IgD-negative memory B cell (primary cell): ENCODE results near the gene CFAP70. TPM values are rescaled to one million over a fixed set of nuclear protein-coding genes. Genes with fewer than 3 reads are reported as not detected.
"Not testable (repeated sequence)": the region's sequence is repeated elsewhere in the genome, so short reads cannot be mapped to it uniquely, and the experiment has no call there.

Experiments used
- H3K27ac Mint-ChIP-seq, 3 donors: one replicate each; pipeline ENCODE4 v1.8.0; 2020 to 2022; ENCODE audit warnings: mild to moderate bottlenecking in 3 of 3, mixed read lengths in 3 of 3, moderate library complexity in 1 of 3
- H3K27me3 Mint-ChIP-seq: one replicate; pipeline ENCODE4 v1.8.0; 2021; ENCODE audit warnings: mixed read lengths
- H3K36me3 Mint-ChIP-seq: one replicate; pipeline ENCODE4 v1.8.0; 2020; ENCODE audit warnings: mild to moderate bottlenecking, mixed read lengths
- H3K4me1 Mint-ChIP-seq, 3 donors: one replicate each; pipeline ENCODE4 v1.8.0; 2020 to 2022; ENCODE audit warnings: mixed read lengths in 3 of 3, mild to moderate bottlenecking in 1 of 3
- H3K4me3 Mint-ChIP-seq, 4 donors: one replicate each; pipeline ENCODE4 v1.8.0; 2020 to 2022; ENCODE audit warnings: mild to moderate bottlenecking in 4 of 4, mixed read lengths in 4 of 4, moderate library complexity in 3 of 4
- H3K9me3 Mint-ChIP-seq, 3 donors: one replicate each; pipeline ENCODE4 v1.8.0; 2020 to 2021; ENCODE audit warnings: mixed read lengths in 3 of 3, mild to moderate bottlenecking in 1 of 3
- polyA plus RNA-seq: library from polyadenylated mRNA; unstranded; fragments of 300-500 nt; fragmentation: Illumina TruSeq; gene quantifications from one replicate; pipeline ENCODE4 v1.2.3, GENCODE V29; 2021

Gene CFAP70
- polyA plus RNA-seq: 0.43 TPM

GRCh38 chr10:73358331-73359279 lies at the start of gene CFAP70:
TSS of gene CFAP70 (minus strand) at chr10:73358864. CDS start at chr10:73354796, 4,068 bp downstream.
- Mint-ChIP-seq H3K4me1 (peaks cover 4 to 12% (median 5%) of the 10 kb centered on the region in 3 donors), H3K4me3 (peak within 1 kb of the TSS; percentile 93 to 99 (median 98)), H3K27me3 (peaks cover 2% of the 10 kb centered on the region), H3K36me3 (peaks cover 1% of the 10 kb centered on the region), H3K27ac (peak within 1 kb of the TSS; percentile 69 to 99 (median 99)), H3K9me3 (peaks cover 0 to 1% (median 0%) of the 10 kb centered on the region in 3 donors)

GRCh38 chr10:73408061-73408460 lies 49.4 kb upstream of the CFAP70 start:
- Mint-ChIP-seq H3K27me3 (no peaks in the 10 kb centered on the region), H3K4me1 (peaks cover 41 to 47% (median 44%) of the 10 kb centered on the region in 3 donors), H3K4me3 (no peak overlapping the region), H3K27ac (no peak overlapping the region), H3K9me3 (no peaks in the 10 kb centered on the region), H3K36me3 (peaks cover 5% of the 10 kb centered on the region)

GRCh38 chr10:73407495-73407894 lies 48.8 kb upstream of the CFAP70 start:
- peaks cover 39 to 42% (median 41%) of the 10 kb centered on the region in 3 donors for H3K4me1 Mint-ChIP-seq
- H3K9me3 Mint-ChIP-seq: no peaks in the 10 kb centered on the region
- H3K4me3 Mint-ChIP-seq: no peak overlapping the region
- no peaks in the 10 kb centered on the region for H3K27me3 Mint-ChIP-seq
- H3K36me3 Mint-ChIP-seq: peaks cover 5% of the 10 kb centered on the region
- no peak overlapping the region for H3K27ac Mint-ChIP-seq

GRCh38 chr10:73406846-73407245 lies 48.2 kb upstream of the CFAP70 start:
- Mint-ChIP-seq H3K27ac (no peak overlapping the region), H3K27me3 (no peaks in the 10 kb centered on the region), H3K9me3 (no peaks in the 10 kb centered on the region), H3K36me3 (peaks cover 5% of the 10 kb centered on the region), H3K4me1 (peaks cover 36 to 37% (median 37%) of the 10 kb centered on the region in 3 donors), H3K4me3 (no peak overlapping the region)

GRCh38 chr10:73405556-73405955 lies 46.9 kb upstream of the CFAP70 start:
- Mint-ChIP-seq H3K4me1 (peaks cover 28 to 32% (median 29%) of the 10 kb centered on the region in 3 donors), H3K27me3 (no peaks in the 10 kb centered on the region), H3K4me3 (no peak overlapping the region), H3K9me3 (no peaks in the 10 kb centered on the region), H3K36me3 (peaks cover 5% of the 10 kb centered on the region), H3K27ac (peak overlapping the region in 1 of 3 donors; percentile 26)

- peaks cover 24 to 26% (median 24%) of the 10 kb centered on the region in 3 donors for H3K4me1 Mint-ChIP-seq
- no peaks in the 10 kb centered on the region for H3K9me3 Mint-ChIP-seq
- H3K4me3 Mint-ChIP-seq: no peak overlapping the region
- H3K27me3 Mint-ChIP-seq: no peaks in the 10 kb centered on the region
- H3K27ac Mint-ChIP-seq: no peak overlapping the region
- H3K36me3 Mint-ChIP-seq: peaks cover 1% of the 10 kb centered on the region
These were observed 46.0 kb upstream of the CFAP70 start for GRCh38 chr10:73404690-73405089.

GRCh38 chr10:73401636-73402035 lies 43.0 kb upstream of the CFAP70 start:
- no peak overlapping the region for H3K4me3 Mint-ChIP-seq
- H3K9me3 Mint-ChIP-seq: no peaks in the 10 kb centered on the region
- H3K27ac Mint-ChIP-seq: no peak overlapping the region
- no peaks in the 10 kb centered on the region for H3K27me3 Mint-ChIP-seq
- no peaks in the 10 kb centered on the region for H3K36me3 Mint-ChIP-seq
- peaks cover 5 to 13% (median 9%) of the 10 kb centered on the region in 3 donors for H3K4me1 Mint-ChIP-seq

GRCh38 chr10:73399063-73399462 lies 40.4 kb upstream of the CFAP70 start:
- Mint-ChIP-seq H3K36me3 (peaks cover 5% of the 10 kb centered on the region), H3K4me3 (no peak overlapping the region), H3K27ac (peak overlapping the region in 1 of 3 donors; percentile 55), H3K4me1 (peaks cover 0 to 6% (median 2%) of the 10 kb centered on the region in 3 donors), H3K9me3 (no peaks in the 10 kb centered on the region), H3K27me3 (no peaks in the 10 kb centered on the region)

GRCh38 chr10:73398024-73398423 lies 39.4 kb upstream of the CFAP70 start:
- Mint-ChIP-seq H3K9me3 (peaks cover 0 to 3% (median 0%) of the 10 kb centered on the region in 3 donors), H3K36me3 (peaks cover 8% of the 10 kb centered on the region), H3K27me3 (no peaks in the 10 kb centered on the region), H3K27ac (no peak overlapping the region), H3K4me1 (peaks cover under 1 to 6% (median 5%) of the 10 kb centered on the region in 3 donors), H3K4me3 (no peak overlapping the region)

- H3K36me3 Mint-ChIP-seq: peaks cover 10% of the 10 kb centered on the region
- not testable (repeated sequence) for H3K9me3 Mint-ChIP-seq, H3K27ac Mint-ChIP-seq, H3K4me1 Mint-ChIP-seq, H3K4me3 Mint-ChIP-seq, H3K27me3 Mint-ChIP-seq
These were observed 35.7 kb upstream of the CFAP70 start for GRCh38 chr10:73394325-73394724.

GRCh38 chr10:73388228-73388627 lies 29.6 kb upstream of the CFAP70 start:
- Mint-ChIP-seq H3K9me3 (no peaks in the 10 kb centered on the region), H3K4me3 (no peak overlapping the region), H3K4me1 (peaks cover 0 to 4% (median 4%) of the 10 kb centered on the region in 3 donors), H3K27me3 (no peaks in the 10 kb centered on the region), H3K36me3 (peaks cover 3% of the 10 kb centered on the region), H3K27ac (no peak overlapping the region)

- peaks cover under 1% of the 10 kb centered on the region for H3K36me3 Mint-ChIP-seq
- H3K4me3 Mint-ChIP-seq: no peak overlapping the region
- peak overlapping the region in 1 of 3 donors; percentile 69 for H3K27ac Mint-ChIP-seq
These were observed 27.9 kb upstream of the CFAP70 start for GRCh38 chr10:73386583-73386982.

GRCh38 chr10:73379064-73379748 lies 20.5 kb upstream of the CFAP70 start:
- peak overlapping the region; percentile 14 to 79 (median 59) for H3K27ac Mint-ChIP-seq
- no peaks in the 10 kb centered on the region for H3K9me3 Mint-ChIP-seq
- peaks cover 3% of the 10 kb centered on the region for H3K36me3 Mint-ChIP-seq
- no peaks in the 10 kb centered on the region for H3K27me3 Mint-ChIP-seq
- H3K4me3 Mint-ChIP-seq: peak overlapping the region in 1 of 4 donors; percentile 2
- H3K4me1 Mint-ChIP-seq: peaks cover 5 to 6% (median 5%) of the 10 kb centered on the region in 3 donors

More at GRCh38 chr10:73386583-73386982, 27.9 kb upstream of the CFAP70 start:
- H3K9me3 Mint-ChIP-seq: no peaks in the 10 kb centered on the region
- H3K4me1 Mint-ChIP-seq: peaks cover 0 to 1% (median under 1%) of the 10 kb centered on the region in 3 donors
- H3K27me3 Mint-ChIP-seq: no peaks in the 10 kb centered on the region

GRCh38 chr10:73376679-73377078 lies 18.0 kb upstream of the CFAP70 start:
- Mint-ChIP-seq H3K27ac (peak overlapping the region in 1 of 3 donors; percentile 68), H3K9me3 (no peaks in the 10 kb centered on the region), H3K27me3 (no peaks in the 10 kb centered on the region), H3K4me3 (no peak overlapping the region), H3K36me3 (peaks cover 6% of the 10 kb centered on the region), H3K4me1 (peaks cover 4 to 5% (median 5%) of the 10 kb centered on the region in 3 donors)

- Mint-ChIP-seq H3K36me3 (peaks cover 13% of the 10 kb centered on the region), H3K27me3 (no peaks in the 10 kb centered on the region), H3K4me1 (peaks cover 9 to 16% (median 16%) of the 10 kb centered on the region in 3 donors), H3K9me3 (peaks cover 0 to 4% (median 0%) of the 10 kb centered on the region in 3 donors), H3K27ac (peak overlapping the region in 1 of 3 donors; percentile 72), H3K4me3 (no peak overlapping the region)
These were observed 9.6 kb upstream of the CFAP70 start for GRCh38 chr10:73368238-73368637.
